Keratinocyte (primary cell): ENCODE results near the gene SUSD3. TPM values are rescaled to one million over a fixed set of nuclear protein-coding genes. Genes with fewer than 3 reads are reported as not detected.

Experiments
- DNase-seq: peaks from one replicate; pipeline ENCODE4 v3.0.0-alpha.2; 2011; ENCODE audit warnings: low read depth, missing footprints, low spot score
- FAIRE-seq: peaks from 2 replicates; lab custom pipeline; 2011; peaks lifted over from hg19 to GRCh38; lab: Jason Lieb, UNC
- H2AFZ ChIP-seq: 2 replicates; pipeline ENCODE4 v1.6.0; 2012; ENCODE audit warnings: low read length, control low read depth, inconsistent platforms; ENCODE audit not compliant: control insufficient read depth
- H3K27ac ChIP-seq: 2 replicates; pipeline ENCODE4 v1.5.1; 2011; ENCODE audit warnings: low read length; ENCODE audit not compliant: control insufficient read depth, insufficient read depth
- H3K27me3 ChIP-seq: 3 replicates; pipeline ENCODE4 v1.6.0; 2011; ENCODE audit warnings: low read length; ENCODE audit not compliant: control insufficient read depth, insufficient read depth; ENCODE audit errors: extremely low read depth
- H3K36me3 ChIP-seq, 2 experiments: 2 replicates in 1 of 2; 3 replicates in 1 of 2; pipeline ENCODE4 v1.5.1; 2011; ENCODE audit warnings: low read length in 2 of 2, mild to moderate bottlenecking in 1 of 2; ENCODE audit not compliant: control insufficient read depth in 2 of 2, insufficient read depth in 2 of 2; ENCODE audit errors: extremely low read depth in 1 of 2
- H3K4me1 ChIP-seq: 3 replicates; pipeline ENCODE4 v1.5.1; 2011; ENCODE audit warnings: low read length; ENCODE audit not compliant: control insufficient read depth, insufficient read depth; ENCODE audit errors: extremely low read depth
- H3K4me2 ChIP-seq: 3 replicates; pipeline ENCODE4 v1.6.0; 2011; ENCODE audit warnings: low read depth, low read length; ENCODE audit not compliant: control insufficient read depth, insufficient read depth; ENCODE audit errors: extremely low read depth
- H3K4me3 ChIP-seq, 3 experiments: fragments of 200-600 bp in 1 of 3; sonication (generic) in 1 of 3; 2 replicates in 2 of 3; 3 replicates in 1 of 3; pipeline ENCODE4 v1.5.1; 2011 to 2016; ENCODE audit warnings: low read length in 3 of 3, mild to moderate bottlenecking in 3 of 3, control low read depth in 2 of 3, inconsistent platforms in 1 of 3, low read depth in 1 of 3, mixed read lengths in 1 of 3, mixed run types in 1 of 3, moderate library complexity in 1 of 3; ENCODE audit not compliant: control insufficient read depth in 2 of 3, insufficient read depth in 2 of 3; ENCODE audit errors: extremely low read depth in 1 of 3
- H3K79me2 ChIP-seq: 2 replicates; pipeline ENCODE4 v1.6.0; 2012; ENCODE audit warnings: low read length; ENCODE audit not compliant: control insufficient read depth, insufficient read depth
- H3K9ac ChIP-seq: 3 replicates; pipeline ENCODE4 v1.6.0; 2011; ENCODE audit warnings: low read length; ENCODE audit not compliant: control insufficient read depth, insufficient read depth; ENCODE audit errors: extremely low read depth
- H3K9me1 ChIP-seq: 3 replicates; pipeline ENCODE4 v1.6.0; 2011; ENCODE audit warnings: low read length; ENCODE audit not compliant: control insufficient read depth, insufficient read depth; ENCODE audit errors: extremely low read depth
- H3K9me3 ChIP-seq: 2 replicates; pipeline ENCODE4 v1.5.1; 2012; ENCODE audit warnings: low read depth, low read length; ENCODE audit not compliant: control insufficient read depth
- H4K20me1 ChIP-seq: 3 replicates; pipeline ENCODE4 v1.6.0; 2011; ENCODE audit warnings: low read length; ENCODE audit not compliant: control insufficient read depth, insufficient read depth; ENCODE audit errors: extremely low read depth
- CTCF ChIP-seq, 3 experiments: IDR thresholded peaks in 1 of 3; conservative IDR thresholded peaks in 1 of 3; optimal IDR thresholded peaks in 1 of 3; 2 replicates in 2 of 3; 3 replicates in 1 of 3; pipeline versions ENCODE3 to v1.5.1; 2011; ENCODE audit warnings: low read length in 3 of 3, mild to moderate bottlenecking in 3 of 3, moderate library complexity in 2 of 3, control low read depth in 1 of 3, inconsistent platforms in 1 of 3; ENCODE audit not compliant: insufficient read depth in 2 of 3; ENCODE audit errors: extremely low read depth in 1 of 3
- EZH2 ChIP-seq: IDR thresholded peaks from one replicate; pipeline ENCODE4 v1.6.1; 2012; ENCODE audit warnings: inconsistent platforms, mild to moderate bottlenecking, low read length, moderate library complexity
- dilution Hi-C: fragments of 300-500 bp; cut with MboI; formaldehyde crosslinking; loops from one replicate; pipeline ENCODE4 v1.7.0; 2020; ENCODE audit warnings: low sequenced_read_pairs; ENCODE audit not compliant: extremely low pct_ligation_motif_present
- polyA plus RNA-seq, 5 experiments: library from polyadenylated mRNA; depleted of rRNA in 3 of 5; stranded (reverse) in 3 of 5; stranded (forward) in 1 of 5; unstranded in 1 of 5; fragments of >200 nt; gene quantifications; 1 replicate in 1 of 5; 2 replicates in 3 of 5; 3 replicates in 1 of 5; pipeline versions ENCODE4 v1.2.1 to v1.2.3, GENCODE V29; 2011 to 2012; ENCODE audit warnings: missing spikeins in 2 of 5, low read depth in 1 of 5, low replicate concordance in 1 of 5

The SUSD3 gene
- polyA plus RNA-seq, 1 donor (not counting 4 experiments of a cell fraction or from before 2014, with no cell fraction given) = 0.20 TPM

- no peaks in the 10 kb centered on the region for H3K4me1 ChIP-seq
- H4K20me1 ChIP-seq = no peaks in the 10 kb centered on the region
- no peaks in the 10 kb centered on the region for H3K9me3 ChIP-seq
- H2AFZ ChIP-seq = no peak overlapping the region
- FAIRE-seq (no peak), DNase-seq (no peak)
- TF ChIP-seq CTCF (optimal IDR thresholded peaks at IDR 0.05 in 1 of 3, IDR thresholded peaks at IDR 0.05 in 1 of 3, conservative IDR thresholded peaks at IDR 0.05 in 1 of 3; ENCODE audit: extremely low read depth in 1 of 3, insufficient read depth in 2 of 3, low read length in 3 of 3) = no peak
- TF ChIP-seq EZH2 = no peak
- no peaks in the 10 kb centered on the region for H3K79me2 ChIP-seq
- H3K27ac ChIP-seq = no peak overlapping the region
- H3K27me3 ChIP-seq = no peaks in the 10 kb centered on the region
- H3K9ac ChIP-seq = no peak overlapping the region
- no peak overlapping the region for H3K4me2 ChIP-seq
- H3K9me1 ChIP-seq = no peaks in the 10 kb centered on the region
- no peak overlapping the region for H3K4me3 ChIP-seq
- dilution Hi-C loops = no loop called here
- H3K36me3 ChIP-seq = no peaks in the 10 kb centered on the region
These were observed 36.4 kb upstream of the SUSD3 start for GRCh38 chr9:93022066-93022465.

GRCh38 chr9:93022721-93023520 is 35.6 kb upstream of the SUSD3 start:
- Histone ChIP-seq H3K9me3 (no peaks in the 10 kb centered on the region), H3K79me2 (no peaks in the 10 kb centered on the region), H3K9me1 (no peaks in the 10 kb centered on the region), H3K27me3 (no peaks in the 10 kb centered on the region), H3K9ac (no peak overlapping the region), H3K4me1 (no peaks in the 10 kb centered on the region), H3K4me3 (no peak overlapping the region), H3K4me2 (no peak overlapping the region), H3K27ac (no peak overlapping the region), H3K36me3 (no peaks in the 10 kb centered on the region), H2AFZ (no peak overlapping the region), H4K20me1 (no peaks in the 10 kb centered on the region)
- FAIRE-seq = no peak
- dilution Hi-C loops = no loop called here
- DNase-seq = no peak
- no peak for TF ChIP-seq CTCF (optimal IDR thresholded peaks at IDR 0.05 in 1 of 3, IDR thresholded peaks at IDR 0.05 in 1 of 3, conservative IDR thresholded peaks at IDR 0.05 in 1 of 3; ENCODE audit: extremely low read depth in 1 of 3, insufficient read depth in 2 of 3, low read length in 3 of 3)
- no peak for TF ChIP-seq EZH2
